Neural cell (in vitro differentiated cells): ENCODE measurements around the gene IPO13. TPM values are rescaled to one million over a fixed set of nuclear protein-coding genes. Genes with fewer than 3 reads are reported as not detected.

Experiments
- H2AFZ ChIP-seq: fragments of 200-600, 300-800 bp; sonication (generic), shearing (Covaris generic); 2 replicates; pipeline ENCODE4 v1.6.0; 2014; ENCODE audit warnings: low read depth, mild to moderate bottlenecking, antibody characterized with exemption, low read length, moderate library complexity
- H3F3A ChIP-seq: fragments of 200-600 bp; shearing (Covaris generic); 2 replicates; pipeline ENCODE4 v1.6.1; 2016; ENCODE audit warnings: mild to moderate bottlenecking, moderate library complexity, mixed read lengths, antibody characterized with exemption, low read length; ENCODE audit not compliant: insufficient read depth, poor library complexity, severe bottlenecking
- H3K27ac ChIP-seq: fragments of 200-600, 300-800 bp; sonication (generic), shearing (Covaris generic); 2 replicates; pipeline ENCODE4 v1.5.1; 2014; ENCODE audit warnings: mild to moderate bottlenecking, low read length, moderate library complexity
- H3K27me3 ChIP-seq: fragments of 300-800, 200-600 bp; sonication (generic), shearing (Covaris generic); 2 replicates; pipeline ENCODE4 v1.6.0; 2014; ENCODE audit warnings: mild to moderate bottlenecking, low read depth, low read length, moderate library complexity; ENCODE audit not compliant: insufficient read depth
- H3K36me3 ChIP-seq: fragments of 300-800, 200-600 bp; sonication (generic), shearing (Covaris generic); 2 replicates; pipeline ENCODE4 v1.5.1; 2014; ENCODE audit warnings: mild to moderate bottlenecking, antibody characterized with exemption, low read length, moderate library complexity; ENCODE audit not compliant: insufficient read depth
- H3K4me2 ChIP-seq: fragments of 300-800, 200-600 bp; sonication (generic), shearing (Covaris generic); 2 replicates; pipeline ENCODE4 v1.6.0; 2014; ENCODE audit warnings: mild to moderate bottlenecking, low read length
- H3K4me3 ChIP-seq: fragments of 300-800, 200-600 bp; sonication (generic), shearing (Covaris generic); 2 replicates; pipeline ENCODE4 v1.5.1; 2014; ENCODE audit warnings: mild to moderate bottlenecking, low read length, moderate library complexity
- H3K79me2 ChIP-seq: fragments of 200-600 bp; shearing (Covaris generic); replicated peaks from 2 replicates; pipeline ENCODE4 v1.6.0; 2014; ENCODE audit warnings: mild to moderate bottlenecking, low read length, moderate library complexity; ENCODE audit not compliant: insufficient read depth
- H3K9ac ChIP-seq: fragments of 300-800, 200-600 bp; sonication (generic), shearing (Covaris generic); 2 replicates; pipeline ENCODE4 v1.6.1; 2016; ENCODE audit warnings: mild to moderate bottlenecking, low read length, mixed read lengths
- H3K9me2 ChIP-seq: fragments of 200-600 bp; shearing (Covaris generic); 2 replicates; pipeline ENCODE4 v1.6.1; 2016; ENCODE audit warnings: mild to moderate bottlenecking, low read length, mixed read lengths; ENCODE audit not compliant: insufficient read depth
- H3K9me3 ChIP-seq: fragments of 200-600, 300-800 bp; sonication (generic), shearing (Covaris generic); 2 replicates; pipeline ENCODE4 v1.6.1; 2016; ENCODE audit warnings: mild to moderate bottlenecking, mixed run types, low read length, moderate library complexity, mixed read lengths
- H4K20me1 ChIP-seq: fragments of 200-600 bp; shearing (Covaris generic); 2 replicates; pipeline ENCODE4 v1.6.1; 2016; ENCODE audit warnings: mild to moderate bottlenecking, mixed run types; ENCODE audit not compliant: insufficient read depth
- EP300 ChIP-seq: fragments of 450-650 bp; conservative IDR thresholded peaks from 2 replicates; pipeline ENCODE4 v1.6.1; 2014; ENCODE audit warnings: antibody characterized with exemption, mild to moderate bottlenecking, moderate library complexity; ENCODE audit not compliant: poor library complexity, severe bottlenecking
- EZH2 ChIP-seq: fragments of 200-600, 300-800 bp; shearing (Covaris generic), sonication (generic); IDR thresholded peaks from 2 replicates; pipeline ENCODE4 v1.6.1; 2014; ENCODE audit warnings: antibody characterized with exemption, low read length, borderline replicate concordance, mild to moderate bottlenecking; ENCODE audit not compliant: insufficient read depth, poor library complexity, severe bottlenecking
- MXI1 ChIP-seq: fragments of 450-650 bp; conservative IDR thresholded peaks from 2 replicates; pipeline ENCODE4 v1.6.1; 2014; ENCODE audit warnings: antibody characterized with exemption, mild to moderate bottlenecking; ENCODE audit not compliant: poor library complexity, severe bottlenecking
- POLR2AphosphoS5 ChIP-seq: IDR thresholded peaks from 2 replicates; pipeline ENCODE4 v1.6.1; 2012
- REST ChIP-seq: IDR thresholded peaks from 2 replicates; pipeline ENCODE4 v1.6.1; 2012; ENCODE audit warnings: borderline replicate concordance
- SMC3 ChIP-seq: fragments of 450-650 bp; conservative IDR thresholded peaks from 2 replicates; pipeline ENCODE4 v1.6.1; 2014; ENCODE audit warnings: antibody characterized with exemption, mild to moderate bottlenecking, moderate library complexity; ENCODE audit not compliant: poor library complexity
- TAF1 ChIP-seq: IDR thresholded peaks from 2 replicates; pipeline ENCODE4 v1.6.1; 2012; ENCODE audit warnings: low read depth
- polyA plus RNA-seq: library from polyadenylated mRNA; depleted of rRNA; stranded (reverse); fragments of >200 nt; gene quantifications from 2 replicates; pipeline ENCODE4 v1.2.3, GENCODE V29; 2014
- TF ChIP-seq, protein P1 (sequence below): fragments of 450-650 bp; IDR thresholded peaks from 2 replicates; pipeline ENCODE4 v1.5.1; 2014; ENCODE audit warnings: antibody characterized with exemption, mild to moderate bottlenecking, moderate library complexity; ENCODE audit not compliant: poor library complexity, severe bottlenecking

IPO13 gene
- polyA plus RNA-seq, 1 donor from 2014 or later, result 29.8 TPM

DNA sequence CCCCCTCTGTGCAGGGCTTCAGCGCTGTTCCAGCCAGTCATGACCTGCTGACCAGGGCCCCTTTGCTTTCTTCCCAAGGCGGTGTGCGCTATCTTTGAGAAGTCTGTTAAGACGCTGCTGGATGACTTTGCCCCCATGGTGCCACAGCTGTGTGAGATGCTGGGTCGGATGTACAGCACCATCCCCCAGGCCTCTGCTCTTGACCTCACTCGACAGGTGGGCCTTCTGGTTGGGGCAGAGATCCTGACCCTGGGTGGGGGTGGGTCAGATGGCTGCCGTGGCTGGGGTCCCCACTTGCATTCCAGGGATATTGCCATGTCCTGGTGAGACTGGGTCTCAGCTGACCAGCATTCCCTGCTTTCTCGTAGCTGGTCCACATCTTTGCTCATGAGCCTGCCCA, 14.0 kb downstream of the IPO13 start:
- H3F3A ChIP-seq, result no peaks in the 10 kb centered on the region
- no peak overlapping the region for H3K4me2 ChIP-seq
- H3K4me3 ChIP-seq, result no peak overlapping the region
- H3K27me3 ChIP-seq, result no peaks in the 10 kb centered on the region
- H3K27ac ChIP-seq, result no peak overlapping the region
- TF ChIP-seq MXI1 (no peak), REST (no peak), POLR2AphosphoS5 (no peak), EZH2 (no peak), EP300 (no peak), TAF1 (no peak), SMC3 (no peak)
- peaks cover under 1% of the 10 kb centered on the region for H3K79me2 ChIP-seq
- no peak overlapping the region for H2AFZ ChIP-seq
- no peaks in the 10 kb centered on the region for H3K9me2 ChIP-seq
- H3K9me3 ChIP-seq, result no peaks in the 10 kb centered on the region
- H3K36me3 ChIP-seq, result peaks cover 37% of the 10 kb centered on the region
- no peaks in the 10 kb centered on the region for H4K20me1 ChIP-seq
- H3K9ac ChIP-seq, result no peak overlapping the region

DNA sequence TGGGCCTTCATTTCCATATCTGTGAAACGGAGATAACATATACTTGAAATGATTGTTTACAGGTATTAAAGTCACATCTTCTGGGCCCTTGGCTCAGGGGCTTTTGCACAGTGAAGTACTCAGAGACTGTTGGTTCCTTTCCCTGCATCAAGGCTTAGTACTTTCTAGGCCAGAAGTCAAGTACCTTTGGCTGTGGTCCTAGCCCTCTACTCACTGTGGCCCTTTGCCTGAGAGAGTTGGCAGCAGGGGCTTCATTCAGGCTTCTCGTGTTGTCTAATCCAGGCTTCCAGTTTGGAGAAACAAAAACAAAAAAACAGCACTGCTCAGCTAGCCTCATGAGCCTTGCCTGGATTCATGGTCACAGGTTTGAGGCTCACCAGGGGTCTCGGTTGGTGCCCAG, 14.9 kb downstream of the IPO13 start:
- Histone ChIP-seq H3K27me3 (no peaks in the 10 kb centered on the region), H3K9ac (no peak overlapping the region), H3F3A (no peaks in the 10 kb centered on the region), H3K4me3 (no peak overlapping the region), H3K9me2 (no peaks in the 10 kb centered on the region), H3K27ac (no peak overlapping the region), H3K79me2 (no peaks in the 10 kb centered on the region), H4K20me1 (no peaks in the 10 kb centered on the region), H3K36me3 (peaks cover 37% of the 10 kb centered on the region), H2AFZ (no peak overlapping the region), H3K4me2 (no peak overlapping the region), H3K9me3 (no peaks in the 10 kb centered on the region)
- TF ChIP-seq, protein P1, sequence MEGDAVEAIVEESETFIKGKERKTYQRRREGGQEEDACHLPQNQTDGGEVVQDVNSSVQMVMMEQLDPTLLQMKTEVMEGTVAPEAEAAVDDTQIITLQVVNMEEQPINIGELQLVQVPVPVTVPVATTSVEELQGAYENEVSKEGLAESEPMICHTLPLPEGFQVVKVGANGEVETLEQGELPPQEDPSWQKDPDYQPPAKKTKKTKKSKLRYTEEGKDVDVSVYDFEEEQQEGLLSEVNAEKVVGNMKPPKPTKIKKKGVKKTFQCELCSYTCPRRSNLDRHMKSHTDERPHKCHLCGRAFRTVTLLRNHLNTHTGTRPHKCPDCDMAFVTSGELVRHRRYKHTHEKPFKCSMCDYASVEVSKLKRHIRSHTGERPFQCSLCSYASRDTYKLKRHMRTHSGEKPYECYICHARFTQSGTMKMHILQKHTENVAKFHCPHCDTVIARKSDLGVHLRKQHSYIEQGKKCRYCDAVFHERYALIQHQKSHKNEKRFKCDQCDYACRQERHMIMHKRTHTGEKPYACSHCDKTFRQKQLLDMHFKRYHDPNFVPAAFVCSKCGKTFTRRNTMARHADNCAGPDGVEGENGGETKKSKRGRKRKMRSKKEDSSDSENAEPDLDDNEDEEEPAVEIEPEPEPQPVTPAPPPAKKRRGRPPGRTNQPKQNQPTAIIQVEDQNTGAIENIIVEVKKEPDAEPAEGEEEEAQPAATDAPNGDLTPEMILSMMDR, result no peak
- no peak for TF ChIP-seq EZH2
- no peak for TF ChIP-seq MXI1
- TF ChIP-seq SMC3, result no peak
- no peak for TF ChIP-seq TAF1
- TF ChIP-seq EP300, result no peak
- no peak for TF ChIP-seq REST
